GM12874 (cell line): ENCODE measurements around the gene DHX30.

Experiments used
- CTCF ChIP-seq: IDR thresholded peaks from 2 replicates; pipeline ENCODE4 v1.5.1; 2011; ENCODE audit warnings: low read depth, mild to moderate bottlenecking, control low read depth, low read length, moderate library complexity; ENCODE audit not compliant: insufficient read depth

The DHX30 gene

GRCh38 chr3:47857151-47857550 is 54.2 kb downstream of the DHX30 start:
- no peak for TF ChIP-seq CTCF

- TF ChIP-seq CTCF = no peak
Observed at GRCh38 chr3:47859956-47860605, 57.1 kb downstream of the DHX30 start.

GRCh38 chr3:47863391-47864128 is 60.6 kb downstream of the DHX30 start:
- no peak for TF ChIP-seq CTCF

GRCh38 chr3:47865192-47865591 is 62.3 kb downstream of the DHX30 start:
- TF ChIP-seq CTCF = no peak

GRCh38 chr3:47867451-47868044 is 64.6 kb downstream of the DHX30 start:
- TF ChIP-seq CTCF = no peak

- no peak for TF ChIP-seq CTCF
Observed at GRCh38 chr3:47868306-47868705, 65.4 kb downstream of the DHX30 start.

GRCh38 chr3:47870156-47870555 is 67.2 kb downstream of the DHX30 start:
- TF ChIP-seq CTCF = no peak
